GM19438 (cell line): ENCODE data around the gene ZBTB11.
"Not testable (repeated sequence)": the region's sequence is repeated elsewhere in the genome, so short reads cannot be mapped to it uniquely, and the experiment has no call there.

Experiments
- ATAC-seq: cut with Tn5 transposase; IDR thresholded peaks from one replicate; pipeline ENCODE4 v1.9.1; 2021; ENCODE audit warnings: low read depth; ENCODE audit not compliant: unreplicated experiment

Gene ZBTB11

GRCh38 chr3:101691685-101692671, 15.0 kb upstream of the ZBTB11 start:
- not testable (repeated sequence) for ATAC-seq

GRCh38 chr3:101690972-101691371, 14.0 kb upstream of the ZBTB11 start:
- ATAC-seq, result no peak

GRCh38 chr3:101689286-101689685, 12.4 kb upstream of the ZBTB11 start:
- no peak for ATAC-seq

- ATAC-seq, result no peak
Observed at GRCh38 chr3:101687142-101687931, 10.4 kb upstream of the ZBTB11 start.

- no peak for ATAC-seq
Observed at GRCh38 chr3:101685870-101686307, 9.0 kb upstream of the ZBTB11 start.

GRCh38 chr3:101685050-101685400, 8.1 kb upstream of the ZBTB11 start:
- no peak for ATAC-seq

- no peak for ATAC-seq
Observed at GRCh38 chr3:101680466-101680865, 3.5 kb upstream of the ZBTB11 start.

GRCh38 chr3:101678837-101679236, 1.9 kb upstream of the ZBTB11 start:
- ATAC-seq, result not testable (repeated sequence)

GRCh38 chr3:101677436-101678286, 729 bp upstream of the ZBTB11 start:
- ATAC-seq, result no peak

- peak; percentile 78 for ATAC-seq
Observed at GRCh38 chr3:101676216-101676764, 642 bp downstream of the ZBTB11 start.

GRCh38 chr3:101675709-101676215, 1.2 kb downstream of the ZBTB11 start:
- no peak for ATAC-seq

GRCh38 chr3:101674518-101674917, 2.4 kb downstream of the ZBTB11 start:
- no peak for ATAC-seq

- no peak for ATAC-seq
Observed at GRCh38 chr3:101673953-101674352, 3.0 kb downstream of the ZBTB11 start.

- no peak for ATAC-seq
Observed at GRCh38 chr3:101671014-101671413, 5.9 kb downstream of the ZBTB11 start.

- no peak for ATAC-seq
Observed at GRCh38 chr3:101667844-101668243, 9.1 kb downstream of the ZBTB11 start.

GRCh38 chr3:101667331-101667730, 9.6 kb downstream of the ZBTB11 start:
- no peak for ATAC-seq

- no peak for ATAC-seq
Observed at GRCh38 chr3:101665851-101666250, 11.1 kb downstream of the ZBTB11 start.

GRCh38 chr3:101665357-101665756, 11.6 kb downstream of the ZBTB11 start:
- no peak for ATAC-seq

- ATAC-seq, result no peak
Observed at GRCh38 chr3:101660714-101661113, 16.2 kb downstream of the ZBTB11 start.

GRCh38 chr3:101656651-101657050, 20.3 kb downstream of the ZBTB11 start:
- ATAC-seq, result no peak
